Transverse colon (tissue), 3 donors: ENCODE results near the gene PPP4R4.
"Not testable (repeated sequence)": the region's sequence is repeated elsewhere in the genome, so short reads cannot be mapped to it uniquely, and the experiment has no call there.

Experiments
- EP300 ChIP-seq: sonication (generic); formaldehyde crosslinking; IDR thresholded peaks from one replicate; pipeline ENCODE4 v1.6.1; 2017; ENCODE audit warnings: antibody characterized with exemption, low read depth
- TF ChIP-seq, protein P1 (sequence below), 5 experiments: fragments of 200-600 bp in 3 of 5; fragments of 450-650 bp in 2 of 5; sonication (generic) in 3 of 5; IDR thresholded peaks; 1 replicate in 2 of 5; 2 replicates in 3 of 5; pipeline ENCODE4 v1.5.1; 2016 to 2017; ENCODE audit warnings: antibody characterized with exemption in 5 of 5, inconsistent platforms in 3 of 5, mild to moderate bottlenecking in 2 of 5, moderate library complexity in 1 of 5

DNA sequence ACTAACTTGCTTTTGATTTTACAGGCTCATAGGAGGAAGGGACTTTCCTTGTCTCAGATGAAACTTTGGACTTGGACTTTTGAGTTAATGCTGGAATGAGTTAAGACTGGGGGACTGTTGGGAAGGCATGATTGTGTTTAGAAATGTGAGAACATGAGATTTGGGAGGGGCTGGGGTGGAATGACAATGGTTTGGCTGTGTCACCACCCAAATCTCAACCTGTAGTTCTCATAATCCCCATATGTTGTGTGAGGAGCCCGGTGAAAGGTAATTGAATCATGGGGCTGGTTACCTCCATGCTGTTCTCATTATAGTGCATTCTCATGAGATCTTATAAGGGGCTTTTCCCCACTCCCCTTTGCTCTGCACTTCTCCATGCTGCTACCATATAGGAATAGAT, 18.0 kb upstream of the PPP4R4 start:
- TF ChIP-seq, protein P1, sequence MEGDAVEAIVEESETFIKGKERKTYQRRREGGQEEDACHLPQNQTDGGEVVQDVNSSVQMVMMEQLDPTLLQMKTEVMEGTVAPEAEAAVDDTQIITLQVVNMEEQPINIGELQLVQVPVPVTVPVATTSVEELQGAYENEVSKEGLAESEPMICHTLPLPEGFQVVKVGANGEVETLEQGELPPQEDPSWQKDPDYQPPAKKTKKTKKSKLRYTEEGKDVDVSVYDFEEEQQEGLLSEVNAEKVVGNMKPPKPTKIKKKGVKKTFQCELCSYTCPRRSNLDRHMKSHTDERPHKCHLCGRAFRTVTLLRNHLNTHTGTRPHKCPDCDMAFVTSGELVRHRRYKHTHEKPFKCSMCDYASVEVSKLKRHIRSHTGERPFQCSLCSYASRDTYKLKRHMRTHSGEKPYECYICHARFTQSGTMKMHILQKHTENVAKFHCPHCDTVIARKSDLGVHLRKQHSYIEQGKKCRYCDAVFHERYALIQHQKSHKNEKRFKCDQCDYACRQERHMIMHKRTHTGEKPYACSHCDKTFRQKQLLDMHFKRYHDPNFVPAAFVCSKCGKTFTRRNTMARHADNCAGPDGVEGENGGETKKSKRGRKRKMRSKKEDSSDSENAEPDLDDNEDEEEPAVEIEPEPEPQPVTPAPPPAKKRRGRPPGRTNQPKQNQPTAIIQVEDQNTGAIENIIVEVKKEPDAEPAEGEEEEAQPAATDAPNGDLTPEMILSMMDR (IDR thresholded peaks at IDR 0.05), result not testable (repeated sequence)
- not testable (repeated sequence) for TF ChIP-seq EP300
